GM12865 (cell line): ENCODE results near the gene VPS37C.

Source experiments
- DNase-seq: peaks from one replicate; pipeline ENCODE4 v3.0.0; 2010; ENCODE audit warnings: low read depth
- H3K4me3 ChIP-seq: 2 replicates; pipeline ENCODE4 v1.5.1; 2011; ENCODE audit warnings: mild to moderate bottlenecking, low read depth, low read length, control low read depth
- CTCF ChIP-seq: IDR thresholded peaks from 2 replicates; pipeline ENCODE4 v1.5.1; 2011; ENCODE audit warnings: low read length, control low read depth, low read depth, inconsistent platforms; ENCODE audit not compliant: insufficient read depth; ENCODE audit errors: missing control alignments

The VPS37C gene

GRCh38 chr11:61131586-61131985 is 29.6 kb downstream of the VPS37C start:
- no peak for TF ChIP-seq CTCF
- no peak for DNase-seq
- no peak overlapping the region for H3K4me3 ChIP-seq

GRCh38 chr11:61131186-61131585 is 30.0 kb downstream of the VPS37C start:
- no peak for TF ChIP-seq CTCF
- no peak for DNase-seq
- no peak overlapping the region for H3K4me3 ChIP-seq

- no peak overlapping the region for H3K4me3 ChIP-seq
Measured at GRCh38 chr11:61129639-61130523, 31.3 kb downstream of the VPS37C start.

GRCh38 chr11:61128947-61129638 is 32.1 kb downstream of the VPS37C start:
- no peak for TF ChIP-seq CTCF
- DNase-seq, result no peak
- no peak overlapping the region for H3K4me3 ChIP-seq

More at GRCh38 chr11:61129639-61130523, 31.3 kb downstream of the VPS37C start:
- TF ChIP-seq CTCF, result peak; percentile 100
- DNase-seq, result peak; percentile 93

GRCh38 chr11:61127991-61128390 is 33.2 kb downstream of the VPS37C start:
- DNase-seq, result no peak
- TF ChIP-seq CTCF, result no peak
- H3K4me3 ChIP-seq, result no peak overlapping the region

- DNase-seq, result no peak
- no peak for TF ChIP-seq CTCF
- H3K4me3 ChIP-seq, result no peak overlapping the region
Measured at GRCh38 chr11:61126256-61126655, 35.0 kb downstream of the VPS37C start.
